Astrocyte of the cerebellum (primary cell): Measurements from ENCODE around the gene SLC7A11.

ENCODE experiments used
- DNase-seq: peaks from one replicate; pipeline ENCODE4 v3.0.0-alpha.2; 2011; ENCODE audit warnings: low read depth
- H3K4me3 ChIP-seq: 2 replicates; pipeline ENCODE4 v1.5.1; 2011; ENCODE audit warnings: mild to moderate bottlenecking, low read depth, low read length, moderate library complexity
- in situ Hi-C: cut with HindIII; loops from 2 replicates; pipeline ENCODE4 v1.10.0; 2017; ENCODE audit warnings: low sequenced_read_pairs
- TF ChIP-seq, protein P1 (sequence below): IDR thresholded peaks from 2 replicates; pipeline ENCODE4 v1.5.1; 2012; ENCODE audit warnings: low read length, low read depth, moderate library complexity, mild to moderate bottlenecking; ENCODE audit errors: missing control alignments

The SLC7A11 gene

DNA sequence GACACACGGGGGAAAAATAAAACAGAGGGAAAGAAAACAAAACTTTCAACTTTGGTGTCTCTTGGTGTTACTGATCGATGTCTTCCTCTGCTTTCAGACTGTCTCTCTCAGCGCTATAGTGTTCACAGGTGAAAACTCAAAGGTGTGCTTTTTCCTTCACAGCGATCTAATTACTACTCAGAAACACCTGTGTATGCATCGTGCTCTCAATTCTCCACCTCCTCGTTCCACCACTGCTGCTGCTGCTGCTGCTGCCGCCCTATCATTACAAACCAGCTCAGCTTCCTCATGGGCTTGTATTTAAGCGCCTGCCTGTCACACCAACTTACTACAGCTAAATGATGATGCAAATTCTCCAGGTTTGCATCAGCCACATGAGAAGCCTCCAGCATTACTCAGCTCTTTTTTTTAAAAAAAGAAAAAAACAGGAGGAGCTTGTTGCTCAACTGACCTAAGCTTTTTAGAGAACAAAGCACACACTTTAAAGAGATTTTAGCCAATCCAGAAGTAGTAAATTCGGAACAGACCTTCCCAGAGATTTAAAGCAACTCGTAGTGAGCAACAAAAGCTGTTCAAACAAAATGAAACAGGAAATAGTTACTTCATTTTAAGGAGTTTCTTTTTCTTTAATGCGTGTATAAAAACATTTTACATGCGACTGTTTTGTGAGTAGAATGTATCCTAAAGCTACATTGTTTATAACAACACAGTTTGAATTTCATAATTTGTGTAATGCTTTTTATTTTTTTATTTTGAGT lies at the start of gene SLC7A11:
SLC7A11 (minus strand) TSS at position 274 of the 758 bp plus-strand sequence. CDS start 280 bp downstream, outside the sequence.
- TF ChIP-seq, protein P1, sequence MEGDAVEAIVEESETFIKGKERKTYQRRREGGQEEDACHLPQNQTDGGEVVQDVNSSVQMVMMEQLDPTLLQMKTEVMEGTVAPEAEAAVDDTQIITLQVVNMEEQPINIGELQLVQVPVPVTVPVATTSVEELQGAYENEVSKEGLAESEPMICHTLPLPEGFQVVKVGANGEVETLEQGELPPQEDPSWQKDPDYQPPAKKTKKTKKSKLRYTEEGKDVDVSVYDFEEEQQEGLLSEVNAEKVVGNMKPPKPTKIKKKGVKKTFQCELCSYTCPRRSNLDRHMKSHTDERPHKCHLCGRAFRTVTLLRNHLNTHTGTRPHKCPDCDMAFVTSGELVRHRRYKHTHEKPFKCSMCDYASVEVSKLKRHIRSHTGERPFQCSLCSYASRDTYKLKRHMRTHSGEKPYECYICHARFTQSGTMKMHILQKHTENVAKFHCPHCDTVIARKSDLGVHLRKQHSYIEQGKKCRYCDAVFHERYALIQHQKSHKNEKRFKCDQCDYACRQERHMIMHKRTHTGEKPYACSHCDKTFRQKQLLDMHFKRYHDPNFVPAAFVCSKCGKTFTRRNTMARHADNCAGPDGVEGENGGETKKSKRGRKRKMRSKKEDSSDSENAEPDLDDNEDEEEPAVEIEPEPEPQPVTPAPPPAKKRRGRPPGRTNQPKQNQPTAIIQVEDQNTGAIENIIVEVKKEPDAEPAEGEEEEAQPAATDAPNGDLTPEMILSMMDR, result no peak
- peak within 1 kb of the TSS; percentile 44 for H3K4me3 ChIP-seq
- in situ Hi-C loops, result loop anchor here (10.0 kb wide), 1 partner anchor 703 kb away; no protein-coding TSS in a partner anchor
- peak; percentile 92 for DNase-seq

DNA sequence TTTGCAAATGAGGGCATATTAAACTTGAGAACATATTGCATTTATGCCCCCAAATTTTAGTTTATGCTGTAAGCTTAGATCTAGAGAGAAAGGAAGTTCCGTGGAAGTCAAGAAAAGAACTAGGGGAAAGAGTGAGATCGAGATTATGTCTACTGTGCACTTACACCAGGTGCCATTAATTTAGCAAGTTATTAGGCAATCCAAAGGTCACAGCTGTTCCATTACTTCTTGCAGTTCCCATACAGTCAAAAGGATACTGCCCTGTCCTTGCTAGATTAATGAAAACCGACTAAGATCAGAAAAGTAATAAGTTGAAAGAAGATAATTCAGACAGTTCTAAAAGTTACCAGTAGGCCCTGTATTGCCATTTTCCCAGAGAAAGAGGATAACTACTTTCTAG lies 49.3 kb upstream of the SLC7A11 start:
- in situ Hi-C loops, result no loop called here

DNA sequence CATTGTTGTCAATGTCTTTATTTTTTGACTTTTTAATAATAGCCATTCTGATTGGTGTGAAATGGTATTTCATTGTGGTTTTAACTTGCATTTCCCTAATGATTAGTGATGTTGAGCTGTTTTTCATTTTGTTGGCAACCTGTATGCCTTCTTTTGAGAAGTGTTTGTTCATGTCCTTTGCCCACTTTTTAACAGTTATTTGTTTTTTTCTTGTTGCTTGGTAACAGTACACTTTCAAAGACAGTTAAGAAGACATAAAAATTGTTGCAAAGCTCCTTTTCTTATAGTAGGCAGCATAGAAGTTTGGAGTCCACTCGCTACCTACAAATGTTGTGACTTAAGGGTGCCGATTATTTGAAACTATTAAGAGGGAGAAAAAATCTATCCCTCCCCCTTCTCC lies 48.7 kb upstream of the SLC7A11 start:
- TF ChIP-seq, protein P1, result no peak
- in situ Hi-C loops, result no loop called here
- DNase-seq, result no peak
- no peak overlapping the region for H3K4me3 ChIP-seq

More for the DNA sequence above, 49.3 kb upstream of the SLC7A11 start:
- no peak overlapping the region for H3K4me3 ChIP-seq
- TF ChIP-seq, protein P1, result no peak
- no peak for DNase-seq

DNA sequence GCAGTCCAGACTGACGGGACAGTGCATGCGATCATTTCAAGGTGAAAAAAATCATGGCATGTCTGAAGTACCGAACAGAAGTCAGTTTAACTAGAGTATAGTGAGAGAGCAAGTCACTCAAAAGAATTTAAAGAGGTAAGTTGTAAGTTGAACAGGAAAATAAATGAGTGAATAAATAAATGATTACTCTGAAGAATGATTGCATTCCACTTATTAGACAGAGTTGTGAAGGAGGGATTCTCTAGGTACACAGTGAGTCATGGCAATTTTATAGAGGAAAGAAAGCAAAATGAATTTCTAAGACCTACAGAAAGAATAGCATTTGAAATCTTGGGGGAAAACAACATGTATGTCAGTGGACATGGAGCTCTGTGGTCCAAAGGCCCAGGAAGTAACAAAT lies 37.1 kb upstream of the SLC7A11 start:
- in situ Hi-C loops, result no loop called here
- no peak for DNase-seq
- TF ChIP-seq, protein P1, result no peak
- H3K4me3 ChIP-seq, result no peak overlapping the region

DNA sequence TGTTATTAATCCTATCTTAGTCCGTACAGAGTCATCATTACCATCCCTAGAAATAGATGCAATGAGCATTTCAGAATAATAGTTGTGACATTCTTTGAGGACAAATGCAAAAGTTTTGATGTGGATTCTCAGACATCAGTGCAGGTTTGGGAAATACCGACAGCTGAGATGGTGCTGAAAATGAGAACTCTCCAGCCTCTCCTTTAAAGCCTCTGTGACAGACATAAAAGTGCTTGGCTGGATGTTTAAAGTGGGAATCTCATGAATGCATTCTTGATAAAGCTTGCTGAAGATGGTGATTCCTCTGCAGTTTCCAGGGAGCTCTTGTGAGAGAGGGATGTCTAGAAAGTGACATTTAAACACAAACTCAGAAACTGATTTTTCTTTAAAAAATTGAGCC lies 35.0 kb upstream of the SLC7A11 start:
- in situ Hi-C loops, result no loop called here
- no peak for DNase-seq
- TF ChIP-seq, protein P1, result no peak
- H3K4me3 ChIP-seq, result no peak overlapping the region

DNA sequence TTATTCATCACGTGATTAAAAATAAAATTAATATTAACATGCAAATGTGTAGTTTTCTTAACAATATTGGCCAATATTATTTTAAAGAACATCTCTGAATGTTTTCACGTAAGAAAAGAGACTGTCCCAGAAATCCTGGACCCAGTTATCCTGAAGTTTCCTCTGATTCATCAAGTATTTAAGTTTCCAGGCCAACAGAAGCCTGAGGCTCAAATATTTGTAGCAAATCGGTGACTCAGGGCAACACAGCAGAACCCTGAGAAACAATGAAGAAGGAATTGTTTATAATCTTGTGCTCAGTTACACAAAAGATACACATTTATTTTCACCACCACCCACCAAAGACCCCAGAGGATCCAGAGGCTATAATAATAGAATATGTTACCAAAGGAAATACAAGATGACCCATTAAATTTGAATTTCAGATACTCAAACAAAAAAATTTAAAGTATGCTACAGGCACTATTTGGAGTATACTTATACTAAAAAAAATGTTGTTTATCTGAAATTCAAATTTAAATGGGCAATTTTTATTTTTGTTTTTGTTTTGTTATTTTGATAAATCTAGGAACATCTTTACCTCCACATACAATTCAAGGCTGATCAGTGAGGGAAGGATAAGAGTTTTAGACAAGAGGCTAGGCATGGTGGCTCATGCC lies 33.9 kb upstream of the SLC7A11 start:
- TF ChIP-seq, protein P1, result no peak
- in situ Hi-C loops, result no loop called here
- H3K4me3 ChIP-seq, result no peak overlapping the region
- peak; percentile 80 for DNase-seq
